ENCODE data around the gene MARCHF10.
A peak's percentile ranks its signal among the peaks of the same experiment; 100 is the strongest.
"Not testable (repeated sequence)": the region's sequence is repeated elsewhere in the genome, so short reads cannot be mapped to it uniquely, and the experiment has no call there.

MARCHF10 gene

DNA sequence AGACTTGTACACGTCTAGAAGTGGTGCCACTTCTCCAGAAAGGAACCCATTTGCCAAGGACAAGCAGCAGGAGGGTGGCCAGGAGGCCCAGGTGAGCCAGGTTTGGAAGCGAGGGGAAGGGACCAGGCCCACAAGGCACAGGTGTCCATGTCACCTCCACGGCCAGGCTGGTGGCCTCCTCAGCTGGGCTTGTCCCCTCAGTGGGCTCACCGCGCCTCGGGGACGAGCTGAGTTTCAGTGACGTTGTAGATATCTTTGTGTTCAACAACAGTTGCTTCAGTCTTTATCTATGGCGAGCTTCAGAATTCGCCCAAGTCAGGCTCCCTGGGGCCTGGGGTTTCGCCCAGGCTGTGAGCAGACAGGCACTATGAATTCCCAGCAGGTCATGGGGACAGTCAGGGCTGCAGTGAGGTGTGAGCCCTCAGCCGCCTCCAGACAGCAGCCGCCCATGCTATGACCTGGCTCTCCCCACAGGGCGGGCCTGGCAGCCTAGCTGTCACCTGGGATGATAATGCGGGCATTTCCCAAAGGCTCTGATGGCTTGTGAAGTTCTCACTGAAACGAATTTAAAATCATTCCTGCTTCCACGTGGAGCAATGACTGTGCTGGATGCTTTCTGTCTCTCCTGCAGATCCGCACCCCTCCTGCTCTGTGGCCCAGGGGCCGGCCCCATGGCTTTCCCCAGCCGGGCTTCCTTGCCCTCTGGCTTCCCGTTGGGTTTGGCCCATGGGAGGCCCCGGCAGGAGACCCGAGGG, 91.1 kb downstream of the MARCHF10 start:
- DNase-seq = no peak

GRCh38 chr17:62715882-62716390, 92.2 kb downstream of the MARCHF10 start:
- no peak for DNase-seq

DNA sequence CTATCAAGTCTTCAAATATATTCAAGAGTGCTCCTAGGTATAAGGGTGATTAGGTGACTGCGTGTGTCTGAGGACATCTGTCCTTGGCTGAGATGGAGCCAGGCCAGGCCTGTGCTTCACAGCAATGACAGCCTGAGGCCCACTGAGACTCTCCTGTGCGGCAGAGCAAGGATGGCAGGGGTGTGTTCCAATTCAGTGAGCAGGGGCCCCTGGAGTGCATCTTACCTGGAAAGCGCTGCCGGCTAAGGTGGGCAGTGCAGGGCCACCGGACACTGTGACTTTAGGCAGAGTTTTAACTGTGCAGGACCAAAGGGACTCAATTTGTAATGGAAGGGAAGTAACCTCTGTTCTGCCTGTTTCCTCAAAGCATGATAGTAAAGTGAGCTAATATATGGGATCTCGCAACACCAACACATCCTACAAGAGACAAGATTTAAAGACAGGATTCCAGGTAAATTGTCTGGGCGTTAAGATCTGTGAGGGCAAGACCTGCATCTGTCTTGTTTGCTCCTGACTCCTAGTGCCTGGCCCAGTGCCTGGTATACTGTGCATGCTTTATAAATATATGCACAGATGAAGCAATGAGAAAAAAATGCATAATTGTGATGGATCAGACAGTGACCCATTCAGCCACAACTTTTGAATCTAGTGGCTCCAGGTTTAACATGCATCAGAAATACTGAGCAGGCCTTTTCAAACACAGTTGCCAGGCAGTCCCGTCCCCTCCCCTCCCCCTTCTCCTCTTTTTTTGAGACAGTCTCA, 93.9 kb downstream of the MARCHF10 start:
- no peak for DNase-seq

DNA sequence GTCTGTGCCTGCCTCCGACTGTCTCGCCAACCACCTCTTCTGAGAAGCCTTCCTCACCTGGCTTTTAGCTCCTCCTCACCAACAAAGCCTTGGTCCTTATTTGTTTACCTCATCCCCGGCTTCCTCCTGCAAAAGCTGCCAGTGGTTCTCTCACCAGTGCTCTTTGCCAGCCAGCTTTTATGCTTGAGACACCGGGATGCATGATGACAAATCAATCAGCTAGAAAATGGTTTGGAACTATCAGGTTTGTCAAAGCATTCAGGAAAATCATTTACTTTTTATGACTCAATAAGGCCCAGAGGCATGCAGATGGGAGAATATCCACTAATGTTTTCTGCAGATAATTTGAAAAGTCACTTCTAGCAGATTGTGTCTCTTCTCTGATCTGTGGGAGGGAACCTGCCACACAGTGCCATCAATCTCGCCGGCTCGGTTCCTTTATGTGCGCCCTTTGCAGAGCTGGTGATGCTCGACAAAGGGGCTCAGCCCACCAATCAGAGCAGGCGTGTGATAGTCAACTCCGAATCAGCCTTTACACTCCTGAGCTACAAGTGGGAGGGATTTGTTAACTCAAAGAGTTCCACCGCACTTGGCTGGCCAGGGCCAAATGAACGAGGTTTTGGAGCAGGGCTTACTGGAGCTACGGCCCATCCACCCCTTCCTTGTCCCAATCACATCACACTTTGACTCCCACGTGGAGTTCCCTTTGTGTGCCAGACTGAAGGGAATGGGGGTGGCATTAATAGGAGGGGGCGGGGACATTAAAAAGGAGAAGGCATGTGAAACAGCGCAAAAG, 94.8 kb downstream of the MARCHF10 start:
- DNase-seq = no peak

DNA sequence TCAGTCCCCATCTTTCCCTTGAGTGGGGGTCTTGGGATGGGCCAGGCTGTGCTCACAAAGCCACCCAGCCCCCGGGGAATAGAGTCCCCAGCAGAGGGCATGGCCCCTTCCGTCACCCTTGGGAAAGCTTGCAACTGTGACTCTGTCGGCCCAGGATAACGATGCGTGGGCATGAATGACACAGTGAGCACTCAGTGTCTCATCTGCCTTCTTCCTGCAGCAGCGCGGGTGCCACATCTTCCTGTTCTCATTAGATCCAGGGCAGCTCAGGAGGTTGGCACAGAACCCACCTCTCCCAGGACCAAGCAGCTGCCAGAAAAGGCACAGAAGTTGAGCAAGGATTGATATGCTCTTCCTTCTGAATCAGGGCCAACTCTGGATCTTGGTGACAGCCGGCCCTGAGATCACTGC, 95.9 kb downstream of the MARCHF10 start:
- no peak for DNase-seq

GRCh38 chr17:62708587-62708986, 99.5 kb downstream of the MARCHF10 start:
- DNase-seq = no peak

- DNase-seq = no peak
These were observed 100.7 kb downstream of the MARCHF10 start for GRCh38 chr17:62707425-62707739.

DNA sequence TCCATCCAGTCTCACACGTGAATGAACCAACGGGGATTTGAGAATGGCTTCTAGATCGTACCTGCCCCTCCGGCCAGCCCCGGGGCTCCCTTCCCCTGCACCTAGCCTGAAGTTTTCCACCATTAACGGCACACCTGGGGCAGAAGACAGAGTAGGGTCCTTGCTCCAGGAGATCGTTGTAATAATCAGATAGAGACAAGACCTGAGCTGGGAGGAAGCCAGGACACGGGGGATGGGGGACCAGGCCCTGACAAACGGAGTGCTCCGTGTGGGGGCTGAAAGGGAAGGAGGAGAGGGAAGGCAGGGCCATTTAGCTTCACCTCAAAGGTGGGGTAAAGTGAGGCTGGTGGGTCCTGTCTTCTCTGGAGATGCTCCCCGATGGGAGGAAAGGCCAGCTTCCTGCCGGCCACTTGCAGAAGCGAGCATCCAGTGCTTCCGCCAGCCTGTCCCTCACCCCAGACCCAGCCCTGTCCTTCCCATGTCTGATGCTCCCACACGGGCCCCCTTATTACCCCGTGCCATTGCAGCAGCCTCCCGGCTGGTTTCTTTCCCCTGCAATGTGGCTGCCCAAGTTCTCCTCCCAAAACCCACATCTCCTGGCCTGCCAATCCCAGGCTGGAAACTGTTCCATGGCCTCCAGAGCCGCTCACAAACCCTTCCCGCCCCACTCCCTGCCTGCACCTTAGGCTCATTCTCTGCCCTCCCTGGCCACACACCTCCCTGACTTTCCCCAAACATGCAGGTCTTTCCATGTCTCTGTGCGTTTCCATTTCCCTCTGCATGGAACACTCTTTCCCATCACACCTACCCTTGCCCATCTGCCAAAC, 101.3 kb downstream of the MARCHF10 start:
- no peak for DNase-seq

- DNase-seq = peak; percentile 61
These were observed 102.1 kb downstream of the MARCHF10 start for GRCh38 chr17:62705778-62706597.

- DNase-seq = peak; percentile 52
These were observed 102.8 kb downstream of the MARCHF10 start for GRCh38 chr17:62705156-62705777.

- DNase-seq = peak; percentile 70
These were observed 103.6 kb downstream of the MARCHF10 start for GRCh38 chr17:62704381-62704971.

- DNase-seq = peak; percentile 88
These were observed 104.2 kb downstream of the MARCHF10 start for GRCh38 chr17:62703776-62704380.

GRCh38 chr17:62703261-62703775, 104.8 kb downstream of the MARCHF10 start:
- no peak for DNase-seq

DNA sequence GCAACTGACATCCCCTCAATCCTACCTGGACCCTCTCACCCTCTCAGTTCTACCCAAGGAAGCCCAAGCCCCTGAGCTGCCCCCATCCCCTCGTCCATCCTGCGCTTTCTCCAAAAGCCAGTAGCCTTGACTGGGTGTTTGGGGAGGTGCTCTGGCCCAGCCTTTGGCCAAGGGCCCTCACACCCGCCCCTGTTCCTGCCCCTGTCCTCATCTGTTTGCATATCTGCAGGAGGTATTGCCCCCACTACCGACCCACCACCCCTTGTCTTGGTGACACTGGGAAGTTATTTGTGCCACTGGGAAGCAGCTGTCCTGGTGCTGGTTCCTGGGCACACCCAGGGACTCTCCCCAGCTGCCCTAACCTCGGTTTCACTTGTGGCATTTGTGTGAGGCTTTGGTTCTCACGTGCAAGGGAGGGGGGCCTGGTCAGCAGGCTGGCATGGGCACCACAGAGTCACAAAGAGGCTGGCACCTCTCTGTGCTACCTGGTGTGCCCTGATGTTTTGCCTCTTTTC, 105.3 kb downstream of the MARCHF10 start:
- DNase-seq = no peak

GRCh38 chr17:62701706-62702085, 106.4 kb downstream of the MARCHF10 start:
- no peak for DNase-seq

- DNase-seq = no peak
These were observed 107.0 kb downstream of the MARCHF10 start for GRCh38 chr17:62700964-62701705.

DNA sequence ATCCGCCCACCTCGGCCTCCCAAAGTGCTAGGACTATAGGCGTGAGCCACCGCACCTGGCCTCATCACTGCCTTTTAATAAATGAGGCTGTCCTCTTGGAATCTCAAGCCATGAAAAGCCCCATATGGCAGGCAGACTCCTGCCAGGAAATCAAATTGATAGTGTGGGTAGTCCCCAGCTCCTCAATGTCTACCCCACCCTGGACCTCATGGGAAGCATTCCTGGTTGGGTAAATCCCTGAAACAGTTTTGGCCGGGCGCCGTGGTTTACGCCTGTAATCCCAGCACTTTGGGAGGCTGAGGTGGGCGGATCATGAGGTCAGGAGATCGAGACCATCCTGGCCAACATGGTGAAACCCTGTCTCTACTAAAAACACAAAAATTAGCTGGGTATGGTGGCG, 109.7 kb downstream of the MARCHF10 start:
- not testable (repeated sequence) for DNase-seq

- DNase-seq = no peak
These were observed 111.2 kb downstream of the MARCHF10 start for GRCh38 chr17:62696726-62697490.

All from eye (tissue), 1 donor.